H1 (cell line): ENCODE measurements around the gene MAPK8IP2. TPM values are rescaled to one million over a fixed set of nuclear protein-coding genes. Genes with fewer than 3 reads are reported as not detected.

Source experiments
- CTCF ChIA-PET: fragments of 300-600 bp; sonication (Branson Sonifier 250); formaldehyde crosslinking; loops from one replicate; lab custom pipeline; 2021; ENCODE audit not compliant: partially characterized antibody; lab: Charles Lee
- POLR2A ChIA-PET: fragments of 300-600 bp; sonication (Branson Sonifier 250); formaldehyde crosslinking; loops from one replicate; lab custom pipeline; 2021; ENCODE audit warnings: inconsistent platforms; ENCODE audit not compliant: partially characterized antibody; lab: Charles Lee
- DNase-seq, 2 experiments: peaks; one replicate each; pipeline versions ENCODE4 v3.0.0 to v3.0.0-alpha.2; 2010 to 2022; ENCODE audit warnings: low spot score in 2 of 2, low read depth in 1 of 2, mixed read lengths in 1 of 2
- FAIRE-seq: peaks from 2 replicates; lab custom pipeline; 2011; peaks lifted over from hg19 to GRCh38; lab: Jason Lieb, UNC
- H2AFZ ChIP-seq: 2 replicates; pipeline ENCODE4 v1.8.1; 2012; ENCODE audit warnings: low read length, inconsistent platforms
- H2AK5ac ChIP-seq: 2 replicates; pipeline ENCODE4 v1.6.1; 2013; ENCODE audit warnings: low read depth, low read length
- H2BK120ac ChIP-seq: replicated peaks from 2 replicates; pipeline ENCODE3; 2013; ENCODE audit warnings: low read depth, low read length, inconsistent platforms
- H2BK12ac ChIP-seq: 2 replicates; pipeline ENCODE4 v1.6.1; 2013; ENCODE audit warnings: low read depth, low read length
- H2BK15ac ChIP-seq: 2 replicates; pipeline ENCODE4 v1.6.1; 2013; ENCODE audit warnings: low read length
- H2BK20ac ChIP-seq: 2 replicates; pipeline ENCODE4 v1.6.1; 2013; ENCODE audit warnings: low read length
- H2BK5ac ChIP-seq: 2 replicates; pipeline ENCODE4 v1.6.1; 2013; ENCODE audit warnings: low read depth, low read length
- H3K14ac ChIP-seq: 2 replicates; pipeline ENCODE4 v1.6.1; 2013; ENCODE audit warnings: inconsistent platforms; ENCODE audit not compliant: insufficient read length
- H3K18ac ChIP-seq: 2 replicates; pipeline ENCODE4 v1.6.1; 2013; ENCODE audit warnings: low read length; ENCODE audit errors: extremely low read depth
- H3K23ac ChIP-seq: 2 replicates; pipeline ENCODE4 v1.6.1; 2013; ENCODE audit warnings: inconsistent platforms; ENCODE audit not compliant: insufficient read length
- H3K23me2 ChIP-seq: 2 replicates; pipeline ENCODE4 v1.6.1; 2013; ENCODE audit warnings: low read depth, low read length
- H3K27ac ChIP-seq: 2 replicates; pipeline ENCODE4 v1.6.1; 2011; ENCODE audit warnings: low read depth, low read length, inconsistent platforms
- H3K27me3 ChIP-seq, 4 experiments: replicated peaks in 1 of 4; 1 replicate in 1 of 4; 2 replicates in 3 of 4; pipeline versions ENCODE4 v1.6.1 to v1.8.1; 2011 to 2013; ENCODE audit warnings: low read length in 3 of 4, mild to moderate bottlenecking in 3 of 4, inconsistent platforms in 2 of 4, mixed read lengths in 2 of 4, moderate library complexity in 1 of 4; ENCODE audit not compliant: control insufficient read depth in 3 of 4, insufficient read depth in 3 of 4; ENCODE audit errors: extremely low read depth in 1 of 4
- H3K36me3 ChIP-seq, 4 experiments: 2 replicates each; pipeline versions ENCODE4 v1.6.1 to v1.8.1; 2011 to 2013; ENCODE audit warnings: mild to moderate bottlenecking in 4 of 4, low read length in 3 of 4, moderate library complexity in 2 of 4, control low read depth in 1 of 4, inconsistent platforms in 1 of 4; ENCODE audit not compliant: insufficient read depth in 4 of 4, control insufficient read depth in 2 of 4
- H3K4ac ChIP-seq: replicated peaks from 2 replicates; pipeline ENCODE3; 2013; ENCODE audit warnings: low read length, low read depth, mixed read lengths, inconsistent platforms; ENCODE audit not compliant: insufficient read length
- H3K4me1 ChIP-seq, 4 experiments: replicated peaks in 1 of 4; 1 replicate in 1 of 4; 2 replicates in 3 of 4; pipeline versions ENCODE4 v1.6.1 to v1.8.1; 2011 to 2013; ENCODE audit warnings: low read length in 3 of 4, inconsistent platforms in 2 of 4, mixed read lengths in 1 of 4; ENCODE audit not compliant: insufficient read depth in 4 of 4, control insufficient read depth in 3 of 4
- H3K4me2 ChIP-seq, 2 experiments: 2 replicates each; pipeline versions ENCODE4 v1.6.1 to v1.8.1; 2011 to 2013; ENCODE audit warnings: low read depth in 2 of 2, low read length in 2 of 2, control low read depth in 1 of 2, inconsistent platforms in 1 of 2, mild to moderate bottlenecking in 1 of 2; ENCODE audit not compliant: insufficient read depth in 1 of 2
- H3K4me3 ChIP-seq, 4 experiments: fragments of 200-600, 300-600 bp in 1 of 4; sonication (generic), shearing (Covaris generic), sonication (Bioruptor Twin) in 1 of 4; 2 replicates each; pipeline versions ENCODE4 v1.5.1 to v1.8.1; 2011 to 2016; ENCODE audit warnings: low read length in 4 of 4, low read depth in 3 of 4, control low read depth in 2 of 4, inconsistent platforms in 2 of 4, mild to moderate bottlenecking in 2 of 4, mixed read lengths in 1 of 4, moderate library complexity in 1 of 4; ENCODE audit not compliant: insufficient read depth in 2 of 4; ENCODE audit errors: extremely low read depth in 1 of 4
- H3K56ac ChIP-seq: replicated peaks from 2 replicates; pipeline ENCODE3; 2013; ENCODE audit warnings: low read depth, mild to moderate bottlenecking, mixed read lengths, low read length, inconsistent platforms; ENCODE audit not compliant: insufficient read length
- H3K79me1 ChIP-seq: 2 replicates; pipeline ENCODE4 v1.6.1; 2013; ENCODE audit warnings: low read depth, low read length, control low read depth
- H3K79me2 ChIP-seq, 2 experiments: 2 replicates each; pipeline versions ENCODE4 v1.6.1 to v1.8.1; 2012 to 2013; ENCODE audit warnings: low read length in 2 of 2, mild to moderate bottlenecking in 2 of 2, inconsistent platforms in 1 of 2; ENCODE audit not compliant: insufficient read depth in 2 of 2, control insufficient read depth in 1 of 2
- H3K9ac ChIP-seq, 4 experiments: replicated peaks in 1 of 4; 1 replicate in 1 of 4; 2 replicates in 3 of 4; pipeline versions ENCODE4 v1.6.1 to v1.8.1; 2011 to 2013; ENCODE audit warnings: low read depth in 3 of 4, low read length in 3 of 4, control low read depth in 2 of 4, mild to moderate bottlenecking in 2 of 4, moderate library complexity in 2 of 4, inconsistent platforms in 1 of 4; ENCODE audit errors: extremely low read depth in 1 of 4
- H3K9me3 ChIP-seq, 2 experiments: 2 replicates each; pipeline versions ENCODE4 v1.6.1 to v1.8.1; 2012 to 2013; ENCODE audit warnings: mild to moderate bottlenecking in 2 of 2, moderate library complexity in 2 of 2, control low read depth in 1 of 2, inconsistent platforms in 1 of 2, low read depth in 1 of 2, low read length in 1 of 2, mixed read lengths in 1 of 2; ENCODE audit not compliant: insufficient read depth in 2 of 2
- H4K20me1 ChIP-seq, 2 experiments: replicated peaks in 1 of 2; 2 replicates each; pipeline versions ENCODE3 to v1.8.1; 2011 to 2013; ENCODE audit warnings: inconsistent platforms in 2 of 2, low read length in 2 of 2, mild to moderate bottlenecking in 1 of 2; ENCODE audit not compliant: insufficient read depth in 2 of 2, control insufficient read depth in 1 of 2
- H4K5ac ChIP-seq: 2 replicates; pipeline ENCODE4 v1.6.1; 2013; ENCODE audit warnings: low read length, low read depth, mixed read lengths, inconsistent platforms; ENCODE audit not compliant: insufficient read length
- H4K8ac ChIP-seq: 2 replicates; pipeline ENCODE4 v1.8.0; 2013; ENCODE audit warnings: mild to moderate bottlenecking, moderate library complexity, low read length, inconsistent platforms; ENCODE audit not compliant: insufficient read depth; ENCODE audit errors: extremely low read depth
- H4K91ac ChIP-seq: replicated peaks from 2 replicates; pipeline ENCODE3; 2013; ENCODE audit warnings: low read length, mixed read lengths, inconsistent platforms; ENCODE audit not compliant: insufficient read length
- BACH1 ChIP-seq: IDR thresholded peaks from 2 replicates; pipeline ENCODE4 v1.6.1; 2012; ENCODE audit warnings: low read length, improper control_type of control experiment
- BCL11A ChIP-seq, 2 experiments: IDR thresholded peaks; one replicate each; pipeline ENCODE4 v1.6.1; 2011; ENCODE audit warnings: low read depth in 2 of 2, low read length in 2 of 2, mild to moderate bottlenecking in 2 of 2
- CREB1 ChIP-seq: IDR thresholded peaks from 2 replicates; pipeline ENCODE4 v1.6.1; 2012; ENCODE audit warnings: inconsistent platforms
- CTBP2 ChIP-seq: IDR thresholded peaks from 2 replicates; pipeline ENCODE4 v1.7.0; 2011; ENCODE audit warnings: borderline replicate concordance, mild to moderate bottlenecking, moderate library complexity, mixed read lengths, low read length; ENCODE audit not compliant: insufficient read depth, insufficient read length
- EGR1 ChIP-seq: IDR thresholded peaks from 2 replicates; pipeline ENCODE4 v1.6.1; 2011; ENCODE audit warnings: low read depth, low read length, borderline replicate concordance
- GTF2F1 ChIP-seq: IDR thresholded peaks from 2 replicates; pipeline ENCODE4 v1.6.1; 2012; ENCODE audit warnings: low read depth, low read length, improper control_type of control experiment, borderline replicate concordance
- NANOG ChIP-seq: IDR thresholded peaks from 2 replicates; pipeline ENCODE4 v1.6.1; 2011; ENCODE audit warnings: low read length, low read depth, mild to moderate bottlenecking, inconsistent platforms; ENCODE audit not compliant: insufficient read depth, poor library complexity, severe bottlenecking
- RBBP5 ChIP-seq: IDR thresholded peaks from 2 replicates; pipeline ENCODE4 v1.7.1; 2012; ENCODE audit warnings: low read depth, mild to moderate bottlenecking, inconsistent platforms, low read length, moderate library complexity, borderline replicate concordance
- TCF12 ChIP-seq: IDR thresholded peaks from 2 replicates; pipeline ENCODE4 v1.6.1; 2011; ENCODE audit warnings: low read depth, mild to moderate bottlenecking, low read length
- TEAD4 ChIP-seq: IDR thresholded peaks from 2 replicates; pipeline ENCODE4 v1.6.1; 2012; ENCODE audit warnings: low read depth, low read length, inconsistent platforms, mixed read lengths
- WGBS, 2 experiments: shearing (Covaris generic) in 1 of 2; methylation state at CpG; one replicate each; pipeline versions ENCODE4 v1.1.6 to v1.1.7; 2013 to 2015; ENCODE audit warnings: low lambda C conversion rate in 2 of 2, mixed read lengths in 2 of 2, inconsistent platforms in 1 of 2, low coverage in 1 of 2, missing lambda C conversion rate in 1 of 2; ENCODE audit not compliant: insufficient replicate concordance in 2 of 2, insufficient coverage in 1 of 2, insufficient read length in 1 of 2; ENCODE audit errors: extremely low coverage in 1 of 2, missing lambda C conversion rate in 1 of 2; 5-methylcytosine and 5-hydroxymethylcytosine counted together
- polyA plus RNA-seq, 7 experiments: library from polyadenylated mRNA; depleted of rRNA in 3 of 7; stranded (reverse) in 5 of 7; unstranded in 2 of 7; fragments of >200 nt in 5 of 7; fragments of 200-250 nt in 2 of 7; gene quantifications; 1 replicate in 5 of 7; 2 replicates in 1 of 7; 4 replicates in 1 of 7; pipeline versions ENCODE4 v1.2.1 to v1.2.3, GENCODE V29; 2011 to 2013; ENCODE audit warnings: missing spikeins in 2 of 7, mixed read lengths in 2 of 7
- total RNA-seq: library from RNA; stranded (reverse); fragmentation: NEBNext Ultra II Directional; extraction: Animal tissue kit (Norgen Biotek cat#: 25700); gene quantifications from 2 replicates; pipeline ENCODE4 v1.2.1, GENCODE V29; 2021

Gene MAPK8IP2
- total and polyA plus RNA-seq, 2 of the 8 experiments (the other 6 are each of a cell fraction or from before 2014, with no cell fraction given): 1.5 to 5.5 TPM

GRCh38 chr22:50621948-50622722 is 21.5 kb downstream of the MAPK8IP2 start:
- H3K27ac ChIP-seq: no peak overlapping the region; the same call in 1 of the 2 replicates
- peaks cover 0 to 4% (median 2%) of the 10 kb centered on the region in 4 experiments; a peak in 4 of 7 replicates for H3K27me3 ChIP-seq
- CTCF ChIA-PET: interaction anchor here (1.0 to 15.7 kb wide), 15 partner anchors 9 to 125 kb away, joined by 3 to 281 read pairs (median 11); partner anchors contain the start of genes CPT1B, SCO2 and SYCE3
- no peak overlapping the region for H2BK12ac ChIP-seq
- H4K91ac ChIP-seq: peak overlapping the region; percentile 73
- peak in 1 of 2 experiments; percentile 50 for DNase-seq
- H2BK120ac ChIP-seq: no peak overlapping the region
- H2AK5ac ChIP-seq: no peak overlapping the region
- no peak overlapping the region for H2BK15ac ChIP-seq
- peak overlapping the region in 1 of 2 experiments; percentile 21; a peak in 1 of 4 replicates for H3K4me2 ChIP-seq
- no peak overlapping the region for H3K23ac ChIP-seq
- no peaks in the 10 kb centered on the region for H3K79me2 ChIP-seq
- no peak overlapping the region for H3K56ac ChIP-seq
- H3K4ac ChIP-seq: no peak overlapping the region
- no peak overlapping the region for H2BK20ac ChIP-seq
- H4K20me1 ChIP-seq: peaks cover 0 to 7% of the 10 kb centered on the region in 2 experiments
- H3K4me1 ChIP-seq: peaks cover 0 to 12% (median 7%) of the 10 kb centered on the region in 4 experiments; a peak in 6 of 7 replicates
- peaks cover 2% of the 10 kb centered on the region; the same call in 1 of the 2 replicates for H3K23me2 ChIP-seq
- H3K14ac ChIP-seq: no peak overlapping the region
- H3K36me3 ChIP-seq: no peaks in the 10 kb centered on the region
- H4K8ac ChIP-seq: no peak overlapping the region
- POLR2A ChIA-PET: interaction anchor here (0.6 kb wide), 1 partner anchor 727 kb away, joined by 4 read pairs; no protein-coding TSS in a partner anchor
- no peak overlapping the region for H3K9ac ChIP-seq
- no peaks in the 10 kb centered on the region for H3K9me3 ChIP-seq
- no peak overlapping the region for H2AFZ ChIP-seq
- 77% methylated on average over 18 of the region's 18 CpGs; no CpG with 5 or more reads in 1 of the 2 experiments for WGBS, 2 experiments
- H2BK5ac ChIP-seq: no peak overlapping the region
- H4K5ac ChIP-seq: no peak overlapping the region
- H3K4me3 ChIP-seq: no peak overlapping the region
- H3K18ac ChIP-seq: no peak overlapping the region
- no peak for FAIRE-seq
- no peaks in the 10 kb centered on the region for H3K79me1 ChIP-seq
- no peak for TF ChIP-seq GTF2F1
- no peak for TF ChIP-seq TCF12
- no peak for TF ChIP-seq NANOG
- TF ChIP-seq TEAD4: 0 out of 2 replicates have a peak, but pooled peaks have one; percentile 33
- TF ChIP-seq RBBP5: no peak
- TF ChIP-seq BACH1: no peak
- TF ChIP-seq CREB1: no peak
- no peak for TF ChIP-seq BCL11A (IDR thresholded peaks at IDR 0.05; ENCODE audit: low read depth in 2 of 2, low read length in 2 of 2)
- TF ChIP-seq EGR1: no peak
- no peak for TF ChIP-seq CTBP2
